HG03571 (cell line): ENCODE data around the gene RIN3.
A peak's percentile ranks its signal among the peaks of the same experiment; 100 is the strongest.

ENCODE experiments used
- ATAC-seq: cut with Tn5 transposase; IDR thresholded peaks from one replicate; pipeline ENCODE4 v1.9.1; 2021; ENCODE audit not compliant: unreplicated experiment

Gene RIN3

GRCh38 chr14:92551044-92551841 lies 37.7 kb downstream of the RIN3 start:
- ATAC-seq: peak; percentile 61

GRCh38 chr14:92552066-92552465 lies 38.5 kb downstream of the RIN3 start:
- ATAC-seq: no peak

- ATAC-seq: no peak
Measured at GRCh38 chr14:92553438-92553837, 39.9 kb downstream of the RIN3 start.

- no peak for ATAC-seq
Measured at GRCh38 chr14:92555465-92556111, 42.0 kb downstream of the RIN3 start.

- ATAC-seq: no peak
Measured at GRCh38 chr14:92556255-92556741, 42.7 kb downstream of the RIN3 start.

- ATAC-seq: no peak
Measured at GRCh38 chr14:92556863-92557543, 43.4 kb downstream of the RIN3 start.

GRCh38 chr14:92557544-92557912 lies 43.9 kb downstream of the RIN3 start:
- no peak for ATAC-seq

GRCh38 chr14:92558319-92558718 lies 44.7 kb downstream of the RIN3 start:
- no peak for ATAC-seq

GRCh38 chr14:92559486-92559885 lies 45.9 kb downstream of the RIN3 start:
- no peak for ATAC-seq

- no peak for ATAC-seq
Measured at GRCh38 chr14:92560106-92560865, 46.7 kb downstream of the RIN3 start.

GRCh38 chr14:92561906-92562479 lies 48.4 kb downstream of the RIN3 start:
- no peak for ATAC-seq

GRCh38 chr14:92563359-92563758 lies 49.8 kb downstream of the RIN3 start:
- peak; percentile 84 for ATAC-seq

- no peak for ATAC-seq
Measured at GRCh38 chr14:92563765-92564285, 50.2 kb downstream of the RIN3 start.

- no peak for ATAC-seq
Measured at GRCh38 chr14:92564344-92565039, 50.9 kb downstream of the RIN3 start.

GRCh38 chr14:92565040-92565717 lies 51.6 kb downstream of the RIN3 start:
- ATAC-seq: no peak

- no peak for ATAC-seq
Measured at GRCh38 chr14:92565718-92566115, 52.1 kb downstream of the RIN3 start.

GRCh38 chr14:92567173-92567725 lies 53.7 kb downstream of the RIN3 start:
- no peak for ATAC-seq

- peak; percentile 63 for ATAC-seq
Measured at GRCh38 chr14:92568621-92569479, 55.3 kb downstream of the RIN3 start.
